Right lobe of liver (tissue), 4 donors: ENCODE results near the gene OGFOD3.

Experiments used
- POLR2A ChIP-seq: fragments of 450-650 bp; IDR thresholded peaks from one replicate; pipeline ENCODE4 v1.6.1; 2017; ENCODE audit warnings: antibody characterized with exemption, mild to moderate bottlenecking
- TF ChIP-seq, protein P1 (sequence below), 4 donors: fragments of 200-600 bp in 3 of 4; fragments of 450-650 bp in 1 of 4; IDR thresholded peaks; one replicate each; pipeline versions ENCODE4 v1.5.1 to v1.8.0; 2016 to 2022; ENCODE audit warnings: antibody characterized with exemption in 4 of 4, mild to moderate bottlenecking in 2 of 4
- donor health status: DM: no; HTN: no; CAD: no.
- donor health status: DM: no; HTN: no; CAD: no.
- donor health status: DM: no; HTN: yes; CAD: no.

DNA sequence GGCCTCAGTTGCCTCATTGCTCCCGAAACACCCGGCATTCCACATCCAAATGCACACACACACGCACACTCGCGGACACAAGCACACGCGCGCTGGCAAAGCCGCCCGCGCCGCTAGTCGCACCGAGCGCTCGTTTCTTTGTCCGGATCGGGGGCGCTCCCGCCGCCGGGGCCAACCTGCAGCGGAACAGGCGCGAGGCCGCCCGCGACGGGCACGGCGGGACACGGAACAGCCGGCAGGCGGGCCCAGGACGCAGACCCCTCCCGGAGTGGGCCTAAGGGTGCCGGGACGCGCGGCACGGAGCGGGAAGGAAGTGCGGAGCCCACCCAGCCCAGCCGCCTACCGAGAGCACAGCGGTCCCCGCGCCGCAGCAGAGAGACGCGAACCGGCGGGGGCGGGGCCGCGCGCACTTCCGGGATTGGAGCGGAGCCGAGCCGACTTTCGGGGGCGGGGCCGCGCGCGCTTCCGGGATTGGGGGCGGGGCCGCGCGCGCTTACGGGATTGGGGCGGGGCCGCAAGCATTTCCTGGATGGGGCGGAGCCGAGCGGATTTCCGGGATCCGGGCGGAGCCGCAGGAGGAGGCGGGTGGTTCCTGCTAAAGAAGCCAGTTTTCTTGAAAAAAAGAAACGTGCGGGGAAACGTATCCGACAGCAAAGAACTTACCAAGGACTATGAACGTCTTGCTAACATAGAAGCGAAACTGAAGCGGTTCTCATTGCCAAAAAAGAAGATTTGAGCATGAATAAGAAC is 32.1 kb upstream of the OGFOD3 start, which contains the start of gene CYBC1:
- TF ChIP-seq, protein P1, sequence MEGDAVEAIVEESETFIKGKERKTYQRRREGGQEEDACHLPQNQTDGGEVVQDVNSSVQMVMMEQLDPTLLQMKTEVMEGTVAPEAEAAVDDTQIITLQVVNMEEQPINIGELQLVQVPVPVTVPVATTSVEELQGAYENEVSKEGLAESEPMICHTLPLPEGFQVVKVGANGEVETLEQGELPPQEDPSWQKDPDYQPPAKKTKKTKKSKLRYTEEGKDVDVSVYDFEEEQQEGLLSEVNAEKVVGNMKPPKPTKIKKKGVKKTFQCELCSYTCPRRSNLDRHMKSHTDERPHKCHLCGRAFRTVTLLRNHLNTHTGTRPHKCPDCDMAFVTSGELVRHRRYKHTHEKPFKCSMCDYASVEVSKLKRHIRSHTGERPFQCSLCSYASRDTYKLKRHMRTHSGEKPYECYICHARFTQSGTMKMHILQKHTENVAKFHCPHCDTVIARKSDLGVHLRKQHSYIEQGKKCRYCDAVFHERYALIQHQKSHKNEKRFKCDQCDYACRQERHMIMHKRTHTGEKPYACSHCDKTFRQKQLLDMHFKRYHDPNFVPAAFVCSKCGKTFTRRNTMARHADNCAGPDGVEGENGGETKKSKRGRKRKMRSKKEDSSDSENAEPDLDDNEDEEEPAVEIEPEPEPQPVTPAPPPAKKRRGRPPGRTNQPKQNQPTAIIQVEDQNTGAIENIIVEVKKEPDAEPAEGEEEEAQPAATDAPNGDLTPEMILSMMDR (IDR thresholded peaks at IDR 0.05), result no peak
- TF ChIP-seq POLR2A, result peak; percentile 84
